ENCODE measurements around the gene ZKSCAN5. TPM values are rescaled to one million over a fixed set of nuclear protein-coding genes. Genes with fewer than 3 reads are reported as not detected.

Gene ZKSCAN5
- polyA plus RNA-seq, 1 donor from 2014 or later = 18.6 TPM

DNA sequence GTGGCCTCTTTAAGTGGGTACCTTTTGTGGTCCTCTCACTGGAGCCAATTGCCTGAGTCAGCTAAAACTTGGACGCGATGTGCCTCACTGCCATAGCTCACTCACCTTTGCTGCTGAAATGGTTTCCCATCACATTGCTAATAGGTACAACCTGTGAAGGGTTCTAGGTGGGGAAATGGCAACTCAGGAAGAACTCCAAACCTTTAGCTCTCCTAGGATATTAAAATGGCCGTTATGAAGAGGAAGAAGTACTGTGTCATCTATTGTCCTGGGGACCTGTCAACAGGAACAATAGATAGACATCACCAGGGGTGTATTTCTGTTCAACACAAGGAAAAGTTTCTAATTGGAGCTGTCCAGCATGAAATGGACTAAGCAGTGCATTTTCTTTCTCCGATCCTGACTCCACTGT, 52.7 kb downstream of the ZKSCAN5 start:
- H3K27ac ChIP-seq (ENCODE audit: low read length) = peak overlapping the region; percentile 100
- no peaks in the 10 kb centered on the region for H3K9me3 ChIP-seq (ENCODE audit: low read length)
- no peak overlapping the region for H2AFZ ChIP-seq (ENCODE audit: low read depth, low read length)
- peak overlapping the region; percentile 98 for H3K4me2 ChIP-seq (ENCODE audit: low read length)
- H3K9ac ChIP-seq (ENCODE audit: low read length) = peak overlapping the region; percentile 100
- no peak for TF ChIP-seq RAD21 (conservative IDR thresholded peaks at IDR 0.05)
- no peak for TF ChIP-seq EZH2 (IDR thresholded peaks at IDR 0.05; ENCODE audit: borderline replicate concordance, insufficient read depth, low read length, poor library complexity, severe bottlenecking)
- TF ChIP-seq, protein P1, sequence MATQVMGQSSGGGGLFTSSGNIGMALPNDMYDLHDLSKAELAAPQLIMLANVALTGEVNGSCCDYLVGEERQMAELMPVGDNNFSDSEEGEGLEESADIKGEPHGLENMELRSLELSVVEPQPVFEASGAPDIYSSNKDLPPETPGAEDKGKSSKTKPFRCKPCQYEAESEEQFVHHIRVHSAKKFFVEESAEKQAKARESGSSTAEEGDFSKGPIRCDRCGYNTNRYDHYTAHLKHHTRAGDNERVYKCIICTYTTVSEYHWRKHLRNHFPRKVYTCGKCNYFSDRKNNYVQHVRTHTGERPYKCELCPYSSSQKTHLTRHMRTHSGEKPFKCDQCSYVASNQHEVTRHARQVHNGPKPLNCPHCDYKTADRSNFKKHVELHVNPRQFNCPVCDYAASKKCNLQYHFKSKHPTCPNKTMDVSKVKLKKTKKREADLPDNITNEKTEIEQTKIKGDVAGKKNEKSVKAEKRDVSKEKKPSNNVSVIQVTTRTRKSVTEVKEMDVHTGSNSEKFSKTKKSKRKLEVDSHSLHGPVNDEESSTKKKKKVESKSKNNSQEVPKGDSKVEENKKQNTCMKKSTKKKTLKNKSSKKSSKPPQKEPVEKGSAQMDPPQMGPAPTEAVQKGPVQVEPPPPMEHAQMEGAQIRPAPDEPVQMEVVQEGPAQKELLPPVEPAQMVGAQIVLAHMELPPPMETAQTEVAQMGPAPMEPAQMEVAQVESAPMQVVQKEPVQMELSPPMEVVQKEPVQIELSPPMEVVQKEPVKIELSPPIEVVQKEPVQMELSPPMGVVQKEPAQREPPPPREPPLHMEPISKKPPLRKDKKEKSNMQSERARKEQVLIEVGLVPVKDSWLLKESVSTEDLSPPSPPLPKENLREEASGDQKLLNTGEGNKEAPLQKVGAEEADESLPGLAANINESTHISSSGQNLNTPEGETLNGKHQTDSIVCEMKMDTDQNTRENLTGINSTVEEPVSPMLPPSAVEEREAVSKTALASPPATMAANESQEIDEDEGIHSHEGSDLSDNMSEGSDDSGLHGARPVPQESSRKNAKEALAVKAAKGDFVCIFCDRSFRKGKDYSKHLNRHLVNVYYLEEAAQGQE (IDR thresholded peaks at IDR 0.05; ENCODE audit: borderline replicate concordance) = no peak
- peaks cover 56% of the 10 kb centered on the region for H3K79me2 ChIP-seq (replicated peaks; ENCODE audit: insufficient read depth, low read length)
- no peaks in the 10 kb centered on the region for H3K27me3 ChIP-seq (ENCODE audit: insufficient read depth, low read depth, low read length)
- H3K36me3 ChIP-seq (ENCODE audit: insufficient read depth, low read length) = peaks cover 5% of the 10 kb centered on the region
- H3F3A ChIP-seq (ENCODE audit: insufficient read depth, low read length, poor library complexity, severe bottlenecking) = no peaks in the 10 kb centered on the region
- peak overlapping the region; percentile 89 for H3K4me3 ChIP-seq (ENCODE audit: low read length)
- no peaks in the 10 kb centered on the region for H4K20me1 ChIP-seq (ENCODE audit: insufficient read depth)
- no peaks in the 10 kb centered on the region for H3K9me2 ChIP-seq (ENCODE audit: insufficient read depth, low read length)

DNA sequence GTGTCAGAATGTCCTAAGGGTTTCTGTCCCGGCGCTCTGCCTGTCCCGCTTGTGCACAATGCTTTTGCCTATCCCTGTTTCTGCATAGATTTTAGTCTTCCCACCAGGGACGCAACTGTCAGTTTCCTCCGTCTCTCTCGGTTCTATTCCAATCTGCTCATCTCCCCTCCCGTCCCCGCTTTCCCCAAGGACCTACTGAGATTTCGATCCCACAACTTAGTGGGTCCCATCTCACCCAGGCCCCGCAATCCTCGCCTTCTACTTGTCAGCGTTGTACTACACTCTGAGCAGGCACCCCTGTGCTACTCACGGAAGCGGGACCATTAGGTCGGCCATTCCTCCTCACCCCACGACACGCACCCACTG, 53.5 kb downstream of the ZKSCAN5 start:
- Histone ChIP-seq H3K27me3 (ENCODE audit: insufficient read depth, low read depth, low read length) (no peaks in the 10 kb centered on the region), H3K4me2 (ENCODE audit: low read length) (peak overlapping the region; percentile 98), H3K9me2 (ENCODE audit: insufficient read depth, low read length) (no peaks in the 10 kb centered on the region), H3K36me3 (ENCODE audit: insufficient read depth, low read length) (peaks cover 5% of the 10 kb centered on the region), H2AFZ (ENCODE audit: low read depth, low read length) (peak overlapping the region; percentile 99), H3K4me3 (ENCODE audit: low read length) (peak overlapping the region; percentile 89), H4K20me1 (ENCODE audit: insufficient read depth) (no peaks in the 10 kb centered on the region), H3K79me2 (replicated peaks; ENCODE audit: insufficient read depth, low read length) (peaks cover 56% of the 10 kb centered on the region), H3K9ac (ENCODE audit: low read length) (peak overlapping the region; percentile 100), H3K9me3 (ENCODE audit: low read length) (no peaks in the 10 kb centered on the region), H3K27ac (ENCODE audit: low read length) (peak overlapping the region; percentile 100), H3F3A (ENCODE audit: insufficient read depth, low read length, poor library complexity, severe bottlenecking) (no peaks in the 10 kb centered on the region)
- TF ChIP-seq TAF1 (IDR thresholded peaks at IDR 0.05; ENCODE audit: low read depth) = peak; percentile 70
- no peak for TF ChIP-seq MXI1 (conservative IDR thresholded peaks at IDR 0.05; ENCODE audit: poor library complexity, severe bottlenecking)

DNA sequence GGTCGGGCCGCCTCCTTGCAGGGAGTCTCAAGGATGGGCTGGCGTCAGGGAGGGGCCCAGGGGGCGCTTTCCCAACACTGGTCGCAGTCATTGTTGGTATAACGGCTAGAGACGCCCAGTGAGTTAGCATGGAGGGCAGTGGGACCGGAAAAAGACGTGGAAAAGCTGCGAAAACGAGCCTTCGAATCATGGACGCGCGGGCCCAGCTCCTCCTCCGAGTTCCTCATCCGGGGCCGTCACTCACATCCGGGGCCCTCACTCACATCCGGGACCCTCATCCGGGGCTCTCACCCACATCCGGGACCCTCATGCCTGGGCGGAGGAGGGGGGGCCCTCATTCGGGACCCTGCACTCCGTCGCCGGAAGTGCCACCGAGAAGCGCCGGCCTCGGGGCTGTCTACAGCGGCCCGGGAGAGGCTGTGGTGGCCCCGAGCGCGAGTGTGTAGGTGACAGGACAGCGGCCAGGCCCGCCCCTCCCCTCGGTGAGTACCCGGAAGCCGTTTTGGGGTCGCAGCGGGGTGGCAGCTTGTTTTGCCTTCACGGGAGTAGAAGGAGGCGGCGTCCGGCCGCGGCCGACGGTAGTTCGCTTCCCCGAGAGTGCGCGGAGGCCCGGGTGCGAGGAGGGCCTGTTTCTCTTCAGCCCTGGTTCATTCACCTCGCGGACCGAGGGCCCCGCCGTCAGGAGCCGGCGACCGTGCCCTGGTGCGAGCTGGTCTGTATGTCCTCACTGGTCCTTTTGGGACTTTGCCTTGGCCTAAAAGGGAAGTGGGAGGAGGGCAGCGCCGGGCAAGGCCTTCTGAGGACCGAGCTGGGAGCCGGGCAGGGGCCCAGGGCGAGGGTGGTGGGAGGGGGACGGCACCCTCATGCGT, 54.1 kb downstream of the ZKSCAN5 start, which contains the start of gene ZNF655:
TSS of gene ZNF655 (plus strand) at position 337 of the 869 bp plus-strand sequence. CDS start 1,918 bp downstream, outside the sequence.
- H3K36me3 ChIP-seq (ENCODE audit: insufficient read depth, low read length) = peaks cover 5% of the 10 kb centered on the region
- TF ChIP-seq EZH2 (IDR thresholded peaks at IDR 0.05; ENCODE audit: borderline replicate concordance, insufficient read depth, low read length, poor library complexity, severe bottlenecking) (no peak), POLR2AphosphoS5 (IDR thresholded peaks at IDR 0.05) (peak; percentile 99), RAD21 (conservative IDR thresholded peaks at IDR 0.05) (peak; percentile 8), TAF1 (IDR thresholded peaks at IDR 0.05; ENCODE audit: low read depth) (peak; percentile 2), MXI1 (conservative IDR thresholded peaks at IDR 0.05; ENCODE audit: poor library complexity, severe bottlenecking) (peak; percentile 75), EP300 (conservative IDR thresholded peaks at IDR 0.05; ENCODE audit: poor library complexity, severe bottlenecking) (peak; percentile 51), SMC3 (conservative IDR thresholded peaks at IDR 0.05; ENCODE audit: poor library complexity) (peak; percentile 37)
- TF ChIP-seq, protein P1 (IDR thresholded peaks at IDR 0.05; ENCODE audit: borderline replicate concordance) = peak; percentile 95
- TF ChIP-seq, protein P2, sequence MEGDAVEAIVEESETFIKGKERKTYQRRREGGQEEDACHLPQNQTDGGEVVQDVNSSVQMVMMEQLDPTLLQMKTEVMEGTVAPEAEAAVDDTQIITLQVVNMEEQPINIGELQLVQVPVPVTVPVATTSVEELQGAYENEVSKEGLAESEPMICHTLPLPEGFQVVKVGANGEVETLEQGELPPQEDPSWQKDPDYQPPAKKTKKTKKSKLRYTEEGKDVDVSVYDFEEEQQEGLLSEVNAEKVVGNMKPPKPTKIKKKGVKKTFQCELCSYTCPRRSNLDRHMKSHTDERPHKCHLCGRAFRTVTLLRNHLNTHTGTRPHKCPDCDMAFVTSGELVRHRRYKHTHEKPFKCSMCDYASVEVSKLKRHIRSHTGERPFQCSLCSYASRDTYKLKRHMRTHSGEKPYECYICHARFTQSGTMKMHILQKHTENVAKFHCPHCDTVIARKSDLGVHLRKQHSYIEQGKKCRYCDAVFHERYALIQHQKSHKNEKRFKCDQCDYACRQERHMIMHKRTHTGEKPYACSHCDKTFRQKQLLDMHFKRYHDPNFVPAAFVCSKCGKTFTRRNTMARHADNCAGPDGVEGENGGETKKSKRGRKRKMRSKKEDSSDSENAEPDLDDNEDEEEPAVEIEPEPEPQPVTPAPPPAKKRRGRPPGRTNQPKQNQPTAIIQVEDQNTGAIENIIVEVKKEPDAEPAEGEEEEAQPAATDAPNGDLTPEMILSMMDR (IDR thresholded peaks at IDR 0.05; ENCODE audit: poor library complexity, severe bottlenecking) = no peak
- H3K9ac ChIP-seq (ENCODE audit: low read length) = peak within 1 kb of the TSS; percentile 100
- peak within 1 kb of the TSS; percentile 98 for H3K4me2 ChIP-seq (ENCODE audit: low read length)
- no peaks in the 10 kb centered on the region for H3F3A ChIP-seq (ENCODE audit: insufficient read depth, low read length, poor library complexity, severe bottlenecking)
- H4K20me1 ChIP-seq (ENCODE audit: insufficient read depth) = no peaks in the 10 kb centered on the region
- no peaks in the 10 kb centered on the region for H3K27me3 ChIP-seq (ENCODE audit: insufficient read depth, low read depth, low read length)
- H3K9me2 ChIP-seq (ENCODE audit: insufficient read depth, low read length) = no peaks in the 10 kb centered on the region
- no peaks in the 10 kb centered on the region for H3K9me3 ChIP-seq (ENCODE audit: low read length)
- peak within 1 kb of the TSS; percentile 100 for H3K27ac ChIP-seq (ENCODE audit: low read length)
- peak within 1 kb of the TSS; percentile 99 for H2AFZ ChIP-seq (ENCODE audit: low read depth, low read length)
- H3K4me3 ChIP-seq (ENCODE audit: low read length) = peak within 1 kb of the TSS; percentile 89
- H3K79me2 ChIP-seq (replicated peaks; ENCODE audit: insufficient read depth, low read length) = peaks cover 56% of the 10 kb centered on the region
